Neutrophil (primary cell): ENCODE measurements around the gene LMF1.

Source experiments
- H3K27ac ChIP-seq: fragments of 200-600 bp; sonication (generic); 2 replicates; pipeline ENCODE4 v1.5.1; 2016; ENCODE audit warnings: mild to moderate bottlenecking, moderate library complexity
- H3K27me3 ChIP-seq: fragments of 200-600 bp; sonication (generic); 2 replicates; pipeline ENCODE4 v1.6.0; 2016; ENCODE audit warnings: mild to moderate bottlenecking
- H3K36me3 ChIP-seq: fragments of 200-600 bp; sonication (generic); 2 replicates; pipeline ENCODE4 v1.5.1; 2017
- H3K4me1 ChIP-seq, 2 experiments: fragments of 200-600 bp in 1 of 2; sonication (generic) in 1 of 2; 1 replicate in 1 of 2; 2 replicates in 1 of 2; pipeline versions ENCODE4 v1.5.1 to v1.6.1; 2013 to 2016; ENCODE audit warnings: low read depth in 1 of 2, low read length in 1 of 2, mild to moderate bottlenecking in 1 of 2, moderate library complexity in 1 of 2; ENCODE audit not compliant: control insufficient read depth in 1 of 2, insufficient read depth in 1 of 2
- H3K4me3 ChIP-seq, 2 experiments: fragments of 200-600 bp in 1 of 2; sonication (generic) in 1 of 2; 1 replicate in 1 of 2; 2 replicates in 1 of 2; pipeline ENCODE4 v1.5.1; 2013 to 2016; ENCODE audit warnings: low read depth in 1 of 2, low read length in 1 of 2, mild to moderate bottlenecking in 1 of 2, moderate library complexity in 1 of 2
- H3K9me3 ChIP-seq: fragments of 200-600 bp; sonication (generic); 2 replicates; pipeline ENCODE4 v1.5.1; 2016
- CTCF ChIP-seq: fragments of 200-600 bp; sonication (generic); IDR thresholded peaks from 2 replicates; pipeline ENCODE4 v1.5.1; 2016; ENCODE audit warnings: antibody characterized with exemption

The LMF1 gene

GRCh38 chr16:878072-878784, 92.6 kb downstream of the LMF1 start:
- H3K4me1 ChIP-seq: no peaks in the 10 kb centered on the region
- no peak overlapping the region for H3K27ac ChIP-seq
- no peaks in the 10 kb centered on the region for H3K9me3 ChIP-seq
- no peak overlapping the region for H3K4me3 ChIP-seq
- no peaks in the 10 kb centered on the region for H3K27me3 ChIP-seq
- TF ChIP-seq CTCF: no peak
- peaks cover 8% of the 10 kb centered on the region for H3K36me3 ChIP-seq

- Histone ChIP-seq H3K27me3 (no peaks in the 10 kb centered on the region), H3K4me1 (no peaks in the 10 kb centered on the region), H3K4me3 (no peak overlapping the region), H3K27ac (no peak overlapping the region), H3K36me3 (peaks cover 11% of the 10 kb centered on the region), H3K9me3 (no peaks in the 10 kb centered on the region)
- no peak for TF ChIP-seq CTCF
Observed at GRCh38 chr16:877242-878071, 93.3 kb downstream of the LMF1 start.

- H3K9me3 ChIP-seq: no peaks in the 10 kb centered on the region
- H3K4me1 ChIP-seq: no peaks in the 10 kb centered on the region
- no peaks in the 10 kb centered on the region for H3K27me3 ChIP-seq
- H3K27ac ChIP-seq: no peak overlapping the region
- TF ChIP-seq CTCF: no peak
- no peak overlapping the region for H3K4me3 ChIP-seq
- H3K36me3 ChIP-seq: peaks cover 11% of the 10 kb centered on the region
Observed at GRCh38 chr16:876523-877241, 94.1 kb downstream of the LMF1 start.

GRCh38 chr16:876041-876335, 94.8 kb downstream of the LMF1 start:
- peaks cover 11% of the 10 kb centered on the region for H3K36me3 ChIP-seq
- no peaks in the 10 kb centered on the region for H3K4me1 ChIP-seq
- H3K9me3 ChIP-seq: no peaks in the 10 kb centered on the region
- TF ChIP-seq CTCF: no peak
- no peaks in the 10 kb centered on the region for H3K27me3 ChIP-seq
- H3K27ac ChIP-seq: no peak overlapping the region
- no peak overlapping the region for H3K4me3 ChIP-seq

- H3K27ac ChIP-seq: no peak overlapping the region
- H3K9me3 ChIP-seq: no peaks in the 10 kb centered on the region
- H3K36me3 ChIP-seq: peaks cover 11% of the 10 kb centered on the region
- H3K4me1 ChIP-seq: no peaks in the 10 kb centered on the region
- no peak overlapping the region for H3K4me3 ChIP-seq
- no peak for TF ChIP-seq CTCF
- H3K27me3 ChIP-seq: no peaks in the 10 kb centered on the region
Observed at GRCh38 chr16:875182-876040, 95.4 kb downstream of the LMF1 start.
